ENCODE results near the gene ZNF557. TPM values are rescaled to one million over a fixed set of nuclear protein-coding genes. Genes with fewer than 3 reads are reported as not detected.
A peak's percentile ranks its signal among the peaks of the same experiment; 100 is the strongest.

Gene ZNF557
- total and polyA plus RNA-seq, 10 of the 15 experiments (the other 5 are each of a cell fraction or from before 2014, with no cell fraction given) = 3.9 to 12.1 (median 9.0) TPM

- TF ChIP-seq USF1 (IDR thresholded peaks at IDR 0.05; ENCODE audit: borderline replicate concordance, extremely low read length, insufficient read depth, low read depth, low read length) = no peak
- no peak for TF ChIP-seq BHLHE40 (IDR thresholded peaks at IDR 0.05; ENCODE audit: borderline replicate concordance in 1 of 2, low read depth in 2 of 2, low read length in 1 of 2)
- no peak; the same call in 1 of the 2 replicates for TF ChIP-seq EED (IDR thresholded peaks at IDR 0.05; ENCODE audit: low read depth)
Measured at GRCh38 chr19:7098701-7099596, 29.4 kb downstream of the ZNF557 start (continued).

GRCh38 chr19:7099597-7099921, 30.1 kb downstream of the ZNF557 start:
- H3K4me2 ChIP-seq (ENCODE audit: control insufficient read depth, insufficient read depth) = peak overlapping the region; percentile 81
- ChIA-PET CTCF (interaction anchor here (0.7 to 5.7 kb wide), 18 partner anchors 15 to 972 kb away, joined by 3 to 62 read pairs (median 4); partner anchors contain the start of genes ARHGEF18, TRAPPC5 and ZNF557), RAD21 (ENCODE audit: unreplicated experiment) (interaction anchor here (0.6 to 2.3 kb wide), 29 partner anchors 30 to 581 kb away, joined by 3 to 21 read pairs (median 4); partner anchors contain the start of genes ARHGEF18, PET100, TRAPPC5 and XAB2), SMC1A (ENCODE audit: uncharacterized antibody, unreplicated experiment) (interaction anchor here (0.6 to 1.8 kb wide), 20 partner anchors 29 to 280 kb away, joined by 3 to 9 read pairs (median 4); no protein-coding TSS in a partner anchor), POLR2A (interaction anchor here (0.5 to 2.0 kb wide), 16 partner anchors 15 to 821 kb away, joined by 3 to 14 read pairs (median 4); partner anchors contain the start of genes ARHGEF18, SNAPC2 and ZNF557)
- peaks cover 4% of the 10 kb centered on the region; the same call in 2 of the 3 replicates for H3K9me3 ChIP-seq (replicated peaks; ENCODE audit: control insufficient read depth, insufficient read depth, low read length)
- H3K4me1 ChIP-seq (ENCODE audit: control insufficient read depth, insufficient read depth, low read length) = peaks cover 9% of the 10 kb centered on the region
- H3K27ac ChIP-seq (ENCODE audit: control insufficient read depth, insufficient read depth) = peak overlapping the region; percentile 75
- TF ChIP-seq PAX5 (IDR thresholded peaks at IDR 0.05; ENCODE audit: borderline replicate concordance, low read depth, low read length) = 0 out of 2 replicates have a peak, but pooled peaks have one; percentile 17
- TF ChIP-seq SIX5 (IDR thresholded peaks at IDR 0.05; ENCODE audit: low read depth, low read length, severe bottlenecking) = no peak
- no peak for FAIRE-seq
- no peak for ATAC-seq
- H3K27me3 ChIP-seq (replicated peaks in 1 of 2; ENCODE audit: control insufficient read depth in 2 of 2, insufficient read depth in 2 of 2, low read length in 1 of 2) = no peaks in the 10 kb centered on the region
- no peaks in the 10 kb centered on the region for H3K36me3 ChIP-seq (ENCODE audit: control insufficient read depth in 2 of 2, insufficient read depth in 2 of 2, low read length in 1 of 2)
- peak overlapping the region; percentile 85 for H2AFZ ChIP-seq (ENCODE audit: control insufficient read depth, low read depth, low read length)
- no TSS peak for BruUV-seq (replicated peaks)
- in situ Hi-C loops (cut with MboI) (no loop called here), intact Hi-C loops (cut with micrococcal nuclease; ENCODE audit: unreplicated experiment) (loop anchor here (2.0 kb wide), 1 partner anchor 153 kb away; no protein-coding TSS in a partner anchor)
- H3K9ac ChIP-seq (ENCODE audit: control insufficient read depth, insufficient read depth, low read length) = peak overlapping the region; percentile 82
- no peaks in the 10 kb centered on the region for H3K79me2 ChIP-seq (ENCODE audit: control insufficient read depth, insufficient read depth, low read length)
- 7% methylated on average over 9 of the region's 9 CpGs for WGBS (ENCODE audit: insufficient coverage, insufficient replicate concordance, low lambda C conversion rate, missing lambda C conversion rate)
- peak overlapping the region; percentile 76 for H3K4me3 ChIP-seq
- no peaks in the 10 kb centered on the region for H4K20me1 ChIP-seq (ENCODE audit: control insufficient read depth, insufficient read depth)
- DNase-seq (ENCODE audit: low read depth, low spot score) = no peak
